BLaER1 treated with 17β-estradiol and CSF1 and Interleukin-3, amounts not matched to agents 10 nM and 100 nM (cell line): Measurements from ENCODE around the gene ANKRD11.

Source experiments
- H3K27ac ChIP-seq, 11 experiments: shearing (Covaris generic); formaldehyde crosslinking; 2 replicates each; pipeline ENCODE4 v1.8.1; 2022
- H3K27me3 ChIP-seq, 11 experiments: shearing (Covaris generic); formaldehyde crosslinking; 2 replicates each; pipeline ENCODE4 v1.8.1; 2022
- H3K36me3 ChIP-seq, 11 experiments: shearing (Covaris generic); formaldehyde crosslinking; 2 replicates each; pipeline ENCODE4 v1.8.1; 2022
- H3K4me1 ChIP-seq, 10 experiments: shearing (Covaris generic); formaldehyde crosslinking; 2 replicates each; pipeline ENCODE4 v1.8.1; 2022
- H3K4me2 ChIP-seq, 11 experiments: shearing (Covaris generic); formaldehyde crosslinking; 2 replicates each; pipeline ENCODE4 v1.8.1; 2022
- H3K4me3 ChIP-seq, 10 experiments: shearing (Covaris generic); formaldehyde crosslinking; 2 replicates each; pipeline ENCODE4 v1.8.1; 2022
- H3K9ac ChIP-seq, 11 experiments: shearing (Covaris generic); formaldehyde crosslinking; 2 replicates each; pipeline ENCODE4 v1.8.1; 2022
- H3K9me3 ChIP-seq, 11 experiments: shearing (Covaris generic); formaldehyde crosslinking; replicated peaks in 1 of 11; 2 replicates each; pipeline ENCODE4 v1.8.1; 2022
- H4K20me1 ChIP-seq, 11 experiments: shearing (Covaris generic); formaldehyde crosslinking; 2 replicates each; pipeline ENCODE4 v1.8.1; 2022
- Cebpa-rat ChIP-seq, 11 experiments: shearing (Covaris generic); IDR thresholded peaks; 2 replicates each; pipeline ENCODE4 v1.8.1; 2022

Gene ANKRD11

GRCh38 chr16:89511374-89511773 lies 21.0 kb upstream of the ANKRD11 start:
- H3K9ac ChIP-seq, result peak overlapping the region in 7 of 11 experiments; percentile 27 to 97 (median 35); a peak in 9 of 22 replicates
- no peak overlapping the region for H3K4me3 ChIP-seq
- H3K4me1 ChIP-seq, result peaks cover 34 to 43% (median 41%) of the 10 kb centered on the region in 10 experiments
- no peak for TF ChIP-seq Cebpa-rat (IDR thresholded peaks at IDR 0.05)
- H3K27ac ChIP-seq, result no peak overlapping the region
- peaks cover 0 to 53% (median 23%) of the 10 kb centered on the region in 11 experiments; a peak in 18 of 22 replicates for H4K20me1 ChIP-seq
- peaks cover 59 to 64% (median 62%) of the 10 kb centered on the region in 11 experiments for H3K36me3 ChIP-seq
- H3K27me3 ChIP-seq, result no peaks in the 10 kb centered on the region
- no peaks in the 10 kb centered on the region for H3K9me3 ChIP-seq
- H3K4me2 ChIP-seq, result peak overlapping the region in 7 of 11 experiments; percentile 1 to 35 (median 25); a peak in 6 of 22 replicates

GRCh38 chr16:89510526-89510925 lies 20.2 kb upstream of the ANKRD11 start:
- no peak for TF ChIP-seq Cebpa-rat (IDR thresholded peaks at IDR 0.05)
- no peaks in the 10 kb centered on the region for H3K9me3 ChIP-seq
- H3K27ac ChIP-seq, result no peak overlapping the region; a peak in 1 of 22 replicates
- H3K4me1 ChIP-seq, result peaks cover 43 to 52% (median 49%) of the 10 kb centered on the region in 10 experiments
- no peak overlapping the region for H3K4me3 ChIP-seq
- H3K27me3 ChIP-seq, result no peaks in the 10 kb centered on the region
- H3K4me2 ChIP-seq, result peak overlapping the region in 10 of 11 experiments; percentile 2 to 100 (median 92); a peak in 10 of 22 replicates
- H3K9ac ChIP-seq, result peak overlapping the region in 10 of 11 experiments; percentile 9 to 97 (median 55); a peak in 16 of 22 replicates
- peaks cover 0 to 53% (median 23%) of the 10 kb centered on the region in 11 experiments; a peak in 18 of 22 replicates for H4K20me1 ChIP-seq
- peaks cover 51 to 55% (median 53%) of the 10 kb centered on the region in 11 experiments for H3K36me3 ChIP-seq

GRCh38 chr16:89507834-89508590 lies 17.7 kb upstream of the ANKRD11 start, which contains the start of gene SPG7:
Gene SPG7 (plus strand): TSS chr16:89508403. CDS start chr16:89508418, 15 bp downstream.
- peak within 1 kb of the TSS; percentile 84 to 97 (median 94) for H3K27ac ChIP-seq
- H3K4me1 ChIP-seq, result peaks cover 50 to 63% (median 60%) of the 10 kb centered on the region in 10 experiments
- peak within 1 kb of the TSS; percentile 85 to 98 (median 93) for H3K4me3 ChIP-seq
- no peaks in the 10 kb centered on the region for H3K27me3 ChIP-seq
- peaks cover 27 to 30% (median 28%) of the 10 kb centered on the region in 11 experiments for H3K36me3 ChIP-seq
- peaks cover 0 to 44% (median 23%) of the 10 kb centered on the region in 11 experiments; a peak in 18 of 22 replicates for H4K20me1 ChIP-seq
- H3K9ac ChIP-seq, result peak within 1 kb of the TSS; percentile 86 to 97 (median 95)
- peak within 1 kb of the TSS; percentile 88 to 100 (median 97) for H3K4me2 ChIP-seq
- no peak for TF ChIP-seq Cebpa-rat (IDR thresholded peaks at IDR 0.05)
- H3K9me3 ChIP-seq, result no peaks in the 10 kb centered on the region

GRCh38 chr16:89507214-89507833 lies 17.0 kb upstream of the ANKRD11 start:
- peaks cover 50 to 63% (median 60%) of the 10 kb centered on the region in 10 experiments for H3K4me1 ChIP-seq
- no peak for TF ChIP-seq Cebpa-rat (IDR thresholded peaks at IDR 0.05)
- H3K4me3 ChIP-seq, result peak overlapping the region; percentile 85 to 98 (median 93)

GRCh38 chr16:89506791-89507191 lies 16.4 kb upstream of the ANKRD11 start:
- Histone ChIP-seq H3K27ac (peak overlapping the region; percentile 84 to 97 (median 94)), H3K9ac (peak overlapping the region; percentile 86 to 97 (median 95))

More at GRCh38 chr16:89507214-89507833, 17.0 kb upstream of the ANKRD11 start:
- no peaks in the 10 kb centered on the region for H3K9me3 ChIP-seq
- H3K27me3 ChIP-seq, result no peaks in the 10 kb centered on the region
- H4K20me1 ChIP-seq, result peaks cover 0 to 40% (median 23%) of the 10 kb centered on the region in 11 experiments; a peak in 18 of 22 replicates
- H3K4me2 ChIP-seq, result peak overlapping the region; percentile 88 to 100 (median 97)
- H3K27ac ChIP-seq, result peak overlapping the region; percentile 84 to 97 (median 94)
- H3K9ac ChIP-seq, result peak overlapping the region; percentile 86 to 97 (median 95)
- peaks cover 20 to 23% (median 21%) of the 10 kb centered on the region in 11 experiments for H3K36me3 ChIP-seq

GRCh38 chr16:89506113-89506504 lies 15.7 kb upstream of the ANKRD11 start:
- peaks cover 8 to 11% (median 9%) of the 10 kb centered on the region in 11 experiments for H3K36me3 ChIP-seq
- H3K4me3 ChIP-seq, result peak overlapping the region; percentile 26 to 56 (median 48)
- peaks cover 42 to 58% (median 55%) of the 10 kb centered on the region in 10 experiments for H3K4me1 ChIP-seq
- peak overlapping the region; percentile 51 to 97 (median 94); a peak in 21 of 22 replicates for H3K27ac ChIP-seq
- peak overlapping the region; percentile 88 to 100 (median 97) for H3K4me2 ChIP-seq
- peaks cover 0 to 29% (median 21%) of the 10 kb centered on the region in 11 experiments; a peak in 18 of 22 replicates for H4K20me1 ChIP-seq
- H3K9me3 ChIP-seq, result no peaks in the 10 kb centered on the region
- peak overlapping the region; percentile 45 to 95 (median 72) for H3K9ac ChIP-seq
- TF ChIP-seq Cebpa-rat (IDR thresholded peaks at IDR 0.05), result no peak
- no peaks in the 10 kb centered on the region for H3K27me3 ChIP-seq

More at GRCh38 chr16:89506791-89507191, 16.4 kb upstream of the ANKRD11 start:
- H4K20me1 ChIP-seq, result peaks cover 0 to 35% (median 23%) of the 10 kb centered on the region in 11 experiments; a peak in 18 of 22 replicates
- no peak for TF ChIP-seq Cebpa-rat (IDR thresholded peaks at IDR 0.05)
- H3K4me3 ChIP-seq, result peak overlapping the region; percentile 85 to 98 (median 93)
- H3K36me3 ChIP-seq, result peaks cover 15 to 18% (median 16%) of the 10 kb centered on the region in 11 experiments
- no peaks in the 10 kb centered on the region for H3K27me3 ChIP-seq
- peak overlapping the region; percentile 88 to 100 (median 97) for H3K4me2 ChIP-seq
- H3K4me1 ChIP-seq, result peaks cover 49 to 63% (median 60%) of the 10 kb centered on the region in 10 experiments
- H3K9me3 ChIP-seq, result no peaks in the 10 kb centered on the region

GRCh38 chr16:89505204-89506112 lies 15.1 kb upstream of the ANKRD11 start:
- Histone ChIP-seq H3K27me3 (no peaks in the 10 kb centered on the region), H3K9me3 (no peaks in the 10 kb centered on the region), H3K36me3 (peaks cover 2 to 5% (median 3%) of the 10 kb centered on the region in 11 experiments), H3K27ac (peak overlapping the region; percentile 70 to 97 (median 94); a peak in 21 of 22 replicates), H3K4me2 (peak overlapping the region; percentile 88 to 100 (median 97)), H3K4me3 (peak overlapping the region; percentile 26 to 56 (median 48)), H3K9ac (peak overlapping the region; percentile 51 to 95 (median 72)), H4K20me1 (peaks cover 0 to 24% (median 18%) of the 10 kb centered on the region in 11 experiments; a peak in 18 of 22 replicates), H3K4me1 (peaks cover 40 to 52% (median 48%) of the 10 kb centered on the region in 10 experiments)
- no peak for TF ChIP-seq Cebpa-rat (IDR thresholded peaks at IDR 0.05)
